GM12892 (cell line): ENCODE data around the gene SYNPO.

Source experiments
- POLR2A ChIP-seq: IDR thresholded peaks from 2 replicates; pipeline ENCODE4 v1.6.1; 2011; ENCODE audit warnings: low read depth, low read length, control low read depth
- TAF1 ChIP-seq: IDR thresholded peaks from 2 replicates; pipeline ENCODE4 v1.6.1; 2011; ENCODE audit warnings: low read depth, mild to moderate bottlenecking, control low read depth, low read length, borderline replicate concordance

GRCh38 chr5:150675069-150675468 lies 34.6 kb downstream of the SYNPO start:
- no peak for TF ChIP-seq TAF1
- TF ChIP-seq POLR2A, result no peak
